Natural killer cell treated with Interleukin-12 subunit alpha and Interleukin-12 subunit beta and Interleukin-15 and Interleukin-18, amount 100 ng/mL, for 72 hours (primary cell): ENCODE data around the gene NTRK2. TPM values are rescaled to one million over a fixed set of nuclear protein-coding genes. Genes with fewer than 3 reads are reported as not detected.
"Not testable (repeated sequence)": the region's sequence is repeated elsewhere in the genome, so short reads cannot be mapped to it uniquely, and the experiment has no call there.

ENCODE experiments used
- ATAC-seq, 2 donors: fragments of 150-1000 bp; cut with Tn5 transposase in 1 of 2; sonication (Bioruptor Pico), chemical (Tn5 transposase) in 1 of 2; 2 replicates each; pipeline ENCODE4 v1.10.0; 2021
- DNase-seq: peaks from one replicate; pipeline ENCODE4 v3.0.0; 2022; ENCODE audit warnings: low spot score
- H3K27ac Mint-ChIP-seq, 2 donors: 1 replicate in 1 of 2; 2 replicates in 1 of 2; pipeline ENCODE4 v1.8.0; 2022; ENCODE audit warnings: mixed read lengths in 2 of 2, mild to moderate bottlenecking in 1 of 2, moderate library complexity in 1 of 2
- H3K27me3 Mint-ChIP-seq, 2 donors: 1 replicate in 1 of 2; 2 replicates in 1 of 2; pipeline ENCODE4 v1.8.0; 2022; ENCODE audit warnings: mixed read lengths in 2 of 2
- H3K36me3 Mint-ChIP-seq: one replicate; pipeline ENCODE4 v1.8.0; 2022; ENCODE audit warnings: mixed read lengths
- H3K4me1 Mint-ChIP-seq, 2 donors: 1 replicate in 1 of 2; 2 replicates in 1 of 2; pipeline ENCODE4 v1.8.0; 2022; ENCODE audit warnings: low read depth in 2 of 2, mixed read lengths in 2 of 2, mild to moderate bottlenecking in 1 of 2
- H3K4me3 Mint-ChIP-seq: one replicate; pipeline ENCODE4 v1.8.0; 2022; ENCODE audit warnings: mixed read lengths
- H3K9me3 Mint-ChIP-seq: 2 replicates; pipeline ENCODE4 v1.8.0; 2022; ENCODE audit warnings: mixed read lengths
- total RNA-seq, 2 donors: library from RNA; stranded (reverse); gene quantifications; one replicate each; pipeline ENCODE4 v1.2.3, GENCODE V29; 2022

The NTRK2 gene
- total RNA-seq, 2 donors from 2014 or later = 0.24 to 2.4 TPM

DNA sequence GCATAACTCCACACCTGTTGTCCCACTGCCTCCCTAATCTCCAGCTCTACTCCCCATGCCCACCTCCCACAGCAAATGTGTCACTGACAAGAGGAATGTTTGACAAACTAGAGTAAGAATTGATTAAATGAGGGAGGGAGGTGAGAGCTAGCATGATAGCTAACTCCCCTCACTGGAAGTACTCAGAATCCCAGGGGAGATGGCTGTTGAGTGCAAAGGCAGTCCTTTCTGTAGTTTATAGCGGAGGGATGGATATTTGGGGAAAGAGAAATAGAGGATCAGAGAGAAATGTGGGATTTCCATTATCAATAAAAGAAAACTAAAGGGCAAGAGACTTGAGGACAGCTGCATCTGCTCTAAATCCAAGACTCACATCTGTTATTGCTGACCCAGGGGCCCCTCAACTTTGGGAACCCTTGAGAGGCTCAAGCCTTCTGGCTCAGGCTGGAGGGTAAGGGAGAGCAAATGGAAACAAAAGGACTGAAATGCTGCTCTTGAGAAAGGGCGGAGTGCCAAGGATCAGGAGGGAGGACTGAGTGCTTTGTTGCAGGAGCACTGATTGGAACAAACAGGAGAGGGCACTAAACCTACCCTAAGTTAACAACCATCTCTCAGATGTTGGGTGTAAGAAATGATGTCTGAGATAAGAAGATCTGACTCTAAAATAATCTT, 372.1 kb downstream of the NTRK2 start:
- no peak overlapping the region for H3K27ac Mint-ChIP-seq
- no peak for ATAC-seq
- H3K9me3 Mint-ChIP-seq = no peaks in the 10 kb centered on the region
- no peak overlapping the region for H3K4me3 Mint-ChIP-seq
- H3K4me1 Mint-ChIP-seq = no peaks in the 10 kb centered on the region
- DNase-seq = no peak
- peaks cover 11 to 18% of the 10 kb centered on the region in 2 donors for H3K27me3 Mint-ChIP-seq
- H3K36me3 Mint-ChIP-seq = no peaks in the 10 kb centered on the region

DNA sequence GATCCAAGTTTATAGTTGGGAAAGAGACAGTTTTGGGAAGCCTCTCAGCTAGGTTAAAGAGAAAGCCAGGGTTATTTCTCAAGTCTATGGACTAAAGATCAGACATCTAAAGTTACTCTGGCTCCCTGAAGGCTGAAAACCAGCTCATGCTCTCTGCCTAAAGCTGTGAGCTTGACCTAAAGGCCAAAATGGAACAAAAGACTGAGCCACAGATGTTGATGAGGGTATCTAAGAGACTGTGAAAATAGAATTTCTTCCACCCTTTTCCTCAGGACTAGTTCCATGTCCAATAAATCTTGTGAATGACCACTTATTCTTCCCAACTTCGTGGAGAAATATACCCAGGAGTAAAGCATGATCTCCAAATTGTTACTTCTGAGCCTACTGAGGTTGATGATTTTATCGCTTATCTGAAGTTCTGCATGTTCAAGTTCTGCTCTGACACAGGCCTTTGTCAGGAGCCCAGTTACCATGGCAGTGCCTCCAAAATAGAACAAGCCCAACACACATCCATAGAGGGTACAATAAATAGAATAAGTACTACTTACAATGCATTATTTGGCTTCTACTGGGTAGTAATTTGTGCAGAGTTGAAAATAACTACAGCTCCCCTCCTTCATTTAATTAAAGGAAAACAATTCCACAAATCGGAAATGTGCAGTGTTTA, 373.6 kb downstream of the NTRK2 start:
- H3K27me3 Mint-ChIP-seq = peaks cover 11 to 22% of the 10 kb centered on the region in 2 donors
- no peaks in the 10 kb centered on the region for H3K4me1 Mint-ChIP-seq
- H3K9me3 Mint-ChIP-seq = no peaks in the 10 kb centered on the region
- no peak for DNase-seq
- ATAC-seq = no peak
- no peak overlapping the region for H3K4me3 Mint-ChIP-seq
- H3K27ac Mint-ChIP-seq = no peak overlapping the region
- H3K36me3 Mint-ChIP-seq = no peaks in the 10 kb centered on the region

DNA sequence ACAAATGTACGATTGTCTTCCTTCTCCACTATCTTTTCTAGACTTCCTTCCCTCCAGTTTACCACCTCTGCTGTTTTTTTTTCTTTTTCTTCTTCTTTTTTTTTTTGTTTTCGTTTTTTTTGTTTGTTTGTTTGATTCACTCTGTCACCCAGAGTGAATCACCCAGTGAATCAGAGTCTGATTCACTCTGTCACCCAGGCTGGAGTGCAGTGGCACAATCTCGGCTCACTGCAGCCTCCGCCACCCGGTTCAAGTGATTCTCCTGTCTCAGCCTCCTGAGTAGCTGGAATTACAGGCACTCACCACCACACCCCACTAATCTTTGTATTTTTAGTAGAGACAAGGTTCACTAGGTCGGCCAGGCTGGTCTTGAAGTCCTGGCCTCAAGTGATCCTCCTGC, 375.7 kb downstream of the NTRK2 start:
- H3K27ac Mint-ChIP-seq = no peak overlapping the region
- no peaks in the 10 kb centered on the region for H3K9me3 Mint-ChIP-seq
- H3K27me3 Mint-ChIP-seq = peaks cover 11 to 18% of the 10 kb centered on the region in 2 donors
- no peaks in the 10 kb centered on the region for H3K4me1 Mint-ChIP-seq
- H3K36me3 Mint-ChIP-seq = no peaks in the 10 kb centered on the region
- DNase-seq (no peak), ATAC-seq (no peak)
- no peak overlapping the region for H3K4me3 Mint-ChIP-seq

DNA sequence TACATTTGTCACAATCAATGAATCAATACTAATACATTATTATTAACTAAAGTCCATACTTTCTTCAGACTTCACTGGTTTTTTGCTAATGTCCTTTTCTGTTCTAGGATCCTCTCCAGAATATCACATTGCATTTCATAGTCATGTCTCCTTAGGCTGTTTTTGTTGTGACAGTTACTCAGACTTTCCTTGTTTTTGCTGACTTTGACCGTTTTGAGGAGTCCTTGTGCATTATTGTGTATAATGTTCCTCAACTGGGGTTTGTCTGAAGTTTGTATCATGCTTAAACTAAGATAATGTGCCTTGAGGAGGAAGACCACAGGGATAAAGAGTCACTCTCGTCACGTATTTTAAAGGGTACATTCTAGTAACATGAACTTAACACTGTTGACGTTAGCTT, 376.9 kb downstream of the NTRK2 start:
- ATAC-seq (no peak), DNase-seq (no peak)
- no peaks in the 10 kb centered on the region for H3K9me3 Mint-ChIP-seq
- no peaks in the 10 kb centered on the region for H3K36me3 Mint-ChIP-seq
- no peak overlapping the region for H3K27ac Mint-ChIP-seq
- H3K27me3 Mint-ChIP-seq = peaks cover 18% of the 10 kb centered on the region in 2 donors
- no peaks in the 10 kb centered on the region for H3K4me1 Mint-ChIP-seq
- no peak overlapping the region for H3K4me3 Mint-ChIP-seq

DNA sequence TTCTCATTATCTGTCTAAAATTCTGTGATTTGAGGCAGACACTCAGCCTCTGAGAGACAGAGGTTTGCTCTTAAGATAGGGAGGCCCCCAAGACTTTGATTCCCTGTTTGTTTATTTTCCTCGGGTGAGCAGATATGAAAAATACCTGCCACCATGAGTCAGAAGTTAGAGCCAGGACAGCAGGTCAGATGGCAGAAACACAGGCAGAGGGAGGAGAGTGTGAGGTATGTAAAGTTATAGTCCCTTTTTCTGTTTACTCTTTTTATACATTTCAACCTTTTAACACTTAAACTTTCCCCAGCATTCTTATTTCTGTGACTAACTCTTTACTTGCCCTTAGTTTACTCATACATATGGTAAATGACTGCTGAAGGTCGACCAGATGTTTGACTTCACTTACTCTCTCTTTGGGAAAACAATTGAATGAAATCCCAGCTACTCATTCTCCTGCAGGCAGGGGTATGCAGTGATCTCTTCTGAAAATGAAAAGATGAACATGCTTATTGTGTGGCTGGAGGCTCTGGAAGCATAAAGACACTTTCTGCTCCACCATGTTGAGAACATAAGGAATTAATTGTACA, 383.8 kb downstream of the NTRK2 start:
- no peak for ATAC-seq
- Mint-ChIP-seq H3K4me1 (no peaks in the 10 kb centered on the region), H3K36me3 (no peaks in the 10 kb centered on the region), H3K27ac (no peak overlapping the region), H3K4me3 (no peak overlapping the region), H3K9me3 (no peaks in the 10 kb centered on the region), H3K27me3 (peaks cover 21 to 22% of the 10 kb centered on the region in 2 donors)
- DNase-seq = no peak

- ATAC-seq = no peak
- Mint-ChIP-seq H3K4me3 (no peak overlapping the region), H3K36me3 (no peaks in the 10 kb centered on the region), H3K27me3 (peaks cover 24 to 25% of the 10 kb centered on the region in 2 donors), H3K4me1 (no peaks in the 10 kb centered on the region), H3K27ac (no peak overlapping the region), H3K9me3 (no peaks in the 10 kb centered on the region)
- no peak for DNase-seq
Observed at GRCh38 chr9:85054017-85054416, 384.5 kb downstream of the NTRK2 start.

DNA sequence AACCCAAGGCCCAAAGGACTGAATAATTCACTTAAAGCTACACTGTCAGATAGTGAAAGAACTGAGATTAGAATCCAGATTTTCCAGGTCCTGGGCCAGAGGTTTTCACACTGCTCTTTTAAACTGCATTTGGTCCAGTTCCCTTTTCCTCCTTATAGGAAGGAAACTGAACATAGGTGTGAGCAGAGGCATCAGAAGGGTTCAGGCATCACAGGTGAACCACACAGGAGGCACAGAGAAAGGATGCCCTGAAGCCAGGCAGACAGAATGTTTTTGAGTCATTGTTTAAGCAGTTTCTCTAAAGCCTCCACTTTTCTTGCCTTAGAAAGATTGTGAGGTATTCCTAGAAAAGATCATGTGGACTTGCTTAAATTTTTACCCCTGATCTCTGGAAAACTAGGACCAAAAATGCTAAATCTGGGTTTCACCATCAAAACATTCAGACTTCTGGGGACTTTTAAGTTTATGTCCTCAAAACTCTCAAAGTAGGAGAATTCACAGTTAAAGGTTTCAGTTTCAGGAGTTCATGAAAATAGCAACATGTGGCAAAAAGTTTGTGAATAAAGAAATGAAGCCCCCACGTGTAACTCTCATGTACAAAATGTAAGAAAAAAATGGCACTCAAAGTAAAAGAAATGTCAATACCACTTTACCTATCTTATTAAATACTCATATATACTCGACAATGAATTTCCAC, 386.1 kb downstream of the NTRK2 start:
- Mint-ChIP-seq H3K9me3 (no peaks in the 10 kb centered on the region), H3K4me1 (no peaks in the 10 kb centered on the region), H3K27ac (no peak overlapping the region), H3K4me3 (no peak overlapping the region), H3K36me3 (no peaks in the 10 kb centered on the region), H3K27me3 (peaks cover 27 to 30% of the 10 kb centered on the region in 2 donors)
- ATAC-seq (no peak), DNase-seq (no peak)

- no peaks in the 10 kb centered on the region for H3K9me3 Mint-ChIP-seq
- ATAC-seq (no peak), DNase-seq (no peak)
- H3K27me3 Mint-ChIP-seq = peaks cover 24 to 31% of the 10 kb centered on the region in 2 donors
- H3K36me3 Mint-ChIP-seq = no peaks in the 10 kb centered on the region
- no peaks in the 10 kb centered on the region for H3K4me1 Mint-ChIP-seq
- no peak overlapping the region for H3K4me3 Mint-ChIP-seq
- H3K27ac Mint-ChIP-seq = no peak overlapping the region
Observed at GRCh38 chr9:85056203-85056572, 386.7 kb downstream of the NTRK2 start.

GRCh38 chr9:85061969-85062368, 392.4 kb downstream of the NTRK2 start:
- ATAC-seq (no peak), DNase-seq (no peak)
- no peaks in the 10 kb centered on the region for H3K4me1 Mint-ChIP-seq
- H3K27ac Mint-ChIP-seq = no peak overlapping the region
- H3K36me3 Mint-ChIP-seq = no peaks in the 10 kb centered on the region
- H3K9me3 Mint-ChIP-seq = no peaks in the 10 kb centered on the region
- H3K4me3 Mint-ChIP-seq = no peak overlapping the region
- peaks cover 20 to 21% of the 10 kb centered on the region in 2 donors for H3K27me3 Mint-ChIP-seq

GRCh38 chr9:85062385-85063022, 393.0 kb downstream of the NTRK2 start:
- DNase-seq (no peak), ATAC-seq (no peak)
- Mint-ChIP-seq H3K27me3 (peaks cover 18 to 24% of the 10 kb centered on the region in 2 donors), H3K27ac (no peak overlapping the region), H3K36me3 (no peaks in the 10 kb centered on the region), H3K9me3 (no peaks in the 10 kb centered on the region), H3K4me1 (no peaks in the 10 kb centered on the region), H3K4me3 (no peak overlapping the region)

- H3K9me3 Mint-ChIP-seq = no peaks in the 10 kb centered on the region
- ATAC-seq (no peak), DNase-seq (no peak)
- H3K27ac Mint-ChIP-seq = no peak overlapping the region
- no peaks in the 10 kb centered on the region for H3K4me1 Mint-ChIP-seq
- no peaks in the 10 kb centered on the region for H3K36me3 Mint-ChIP-seq
- H3K4me3 Mint-ChIP-seq = no peak overlapping the region
- H3K27me3 Mint-ChIP-seq = peaks cover 13 to 14% of the 10 kb centered on the region in 2 donors
Observed at GRCh38 chr9:85064811-85065371, 395.4 kb downstream of the NTRK2 start.

DNA sequence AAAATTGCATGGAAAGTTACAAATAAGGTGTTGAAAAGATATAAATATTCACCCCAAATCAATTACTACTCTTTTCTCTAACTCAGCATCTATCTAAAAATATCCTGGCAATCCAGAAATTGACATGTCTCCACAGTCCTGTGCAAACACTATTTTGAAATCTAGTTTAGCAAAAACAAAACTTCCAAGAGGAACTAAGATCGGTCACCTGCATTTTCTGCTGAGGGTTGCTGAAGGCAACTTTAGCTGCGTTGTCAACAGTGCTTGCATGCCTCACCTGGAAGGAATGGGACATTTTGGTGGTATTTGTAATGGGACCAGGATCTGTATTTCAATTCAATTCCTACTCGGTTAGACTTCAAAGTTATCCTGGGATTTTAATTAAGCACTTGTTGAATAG, 398.3 kb downstream of the NTRK2 start:
- no peaks in the 10 kb centered on the region for H3K9me3 Mint-ChIP-seq
- DNase-seq (no peak), ATAC-seq (no peak)
- no peaks in the 10 kb centered on the region for H3K36me3 Mint-ChIP-seq
- H3K4me1 Mint-ChIP-seq = no peaks in the 10 kb centered on the region
- no peak overlapping the region for H3K4me3 Mint-ChIP-seq
- H3K27me3 Mint-ChIP-seq = peaks cover 6 to 14% of the 10 kb centered on the region in 2 donors
- no peak overlapping the region for H3K27ac Mint-ChIP-seq

- H3K36me3 Mint-ChIP-seq, H3K4me1 Mint-ChIP-seq, DNase-seq, ATAC-seq, H3K27ac Mint-ChIP-seq, H3K9me3 Mint-ChIP-seq, H3K4me3 Mint-ChIP-seq: not testable (repeated sequence)
- peaks cover 6 to 14% of the 10 kb centered on the region in 2 donors for H3K27me3 Mint-ChIP-seq
Observed at GRCh38 chr9:85069421-85069820, 399.9 kb downstream of the NTRK2 start.
